H1 (cell line): ENCODE measurements around the gene HS3ST1. TPM values are rescaled to one million over a fixed set of nuclear protein-coding genes. Genes with fewer than 3 reads are reported as not detected.

Source experiments
- CTCF ChIA-PET: fragments of 300-600 bp; sonication (Branson Sonifier 250); formaldehyde crosslinking; loops from one replicate; lab custom pipeline; 2021; ENCODE audit not compliant: partially characterized antibody; lab: Charles Lee
- POLR2A ChIA-PET: fragments of 300-600 bp; sonication (Branson Sonifier 250); formaldehyde crosslinking; loops from one replicate; lab custom pipeline; 2021; ENCODE audit warnings: inconsistent platforms; ENCODE audit not compliant: partially characterized antibody; lab: Charles Lee
- DNase-seq, 2 experiments: peaks; one replicate each; pipeline versions ENCODE4 v3.0.0 to v3.0.0-alpha.2; 2010 to 2022; ENCODE audit warnings: low spot score in 2 of 2, low read depth in 1 of 2, mixed read lengths in 1 of 2
- FAIRE-seq: peaks from 2 replicates; lab custom pipeline; 2011; peaks lifted over from hg19 to GRCh38; lab: Jason Lieb, UNC
- H2AFZ ChIP-seq: 2 replicates; pipeline ENCODE4 v1.8.1; 2012; ENCODE audit warnings: low read length, inconsistent platforms
- H2AK5ac ChIP-seq: 2 replicates; pipeline ENCODE4 v1.6.1; 2013; ENCODE audit warnings: low read depth, low read length
- H2BK120ac ChIP-seq: replicated peaks from 2 replicates; pipeline ENCODE3; 2013; ENCODE audit warnings: low read depth, low read length, inconsistent platforms
- H2BK12ac ChIP-seq: 2 replicates; pipeline ENCODE4 v1.6.1; 2013; ENCODE audit warnings: low read depth, low read length
- H2BK15ac ChIP-seq: 2 replicates; pipeline ENCODE4 v1.6.1; 2013; ENCODE audit warnings: low read length
- H2BK20ac ChIP-seq: 2 replicates; pipeline ENCODE4 v1.6.1; 2013; ENCODE audit warnings: low read length
- H2BK5ac ChIP-seq: 2 replicates; pipeline ENCODE4 v1.6.1; 2013; ENCODE audit warnings: low read depth, low read length
- H3K14ac ChIP-seq: 2 replicates; pipeline ENCODE4 v1.6.1; 2013; ENCODE audit warnings: inconsistent platforms; ENCODE audit not compliant: insufficient read length
- H3K18ac ChIP-seq: 2 replicates; pipeline ENCODE4 v1.6.1; 2013; ENCODE audit warnings: low read length; ENCODE audit errors: extremely low read depth
- H3K23ac ChIP-seq: 2 replicates; pipeline ENCODE4 v1.6.1; 2013; ENCODE audit warnings: inconsistent platforms; ENCODE audit not compliant: insufficient read length
- H3K23me2 ChIP-seq: 2 replicates; pipeline ENCODE4 v1.6.1; 2013; ENCODE audit warnings: low read depth, low read length
- H3K27ac ChIP-seq: 2 replicates; pipeline ENCODE4 v1.6.1; 2011; ENCODE audit warnings: low read depth, low read length, inconsistent platforms
- H3K27me3 ChIP-seq, 4 experiments: replicated peaks in 1 of 4; 1 replicate in 1 of 4; 2 replicates in 3 of 4; pipeline versions ENCODE4 v1.6.1 to v1.8.1; 2011 to 2013; ENCODE audit warnings: low read length in 3 of 4, mild to moderate bottlenecking in 3 of 4, inconsistent platforms in 2 of 4, mixed read lengths in 2 of 4, moderate library complexity in 1 of 4; ENCODE audit not compliant: control insufficient read depth in 3 of 4, insufficient read depth in 3 of 4; ENCODE audit errors: extremely low read depth in 1 of 4
- H3K36me3 ChIP-seq, 4 experiments: 2 replicates each; pipeline versions ENCODE4 v1.6.1 to v1.8.1; 2011 to 2013; ENCODE audit warnings: mild to moderate bottlenecking in 4 of 4, low read length in 3 of 4, moderate library complexity in 2 of 4, control low read depth in 1 of 4, inconsistent platforms in 1 of 4; ENCODE audit not compliant: insufficient read depth in 4 of 4, control insufficient read depth in 2 of 4
- H3K4ac ChIP-seq: replicated peaks from 2 replicates; pipeline ENCODE3; 2013; ENCODE audit warnings: low read length, low read depth, mixed read lengths, inconsistent platforms; ENCODE audit not compliant: insufficient read length
- H3K4me1 ChIP-seq, 4 experiments: replicated peaks in 1 of 4; 1 replicate in 1 of 4; 2 replicates in 3 of 4; pipeline versions ENCODE4 v1.6.1 to v1.8.1; 2011 to 2013; ENCODE audit warnings: low read length in 3 of 4, inconsistent platforms in 2 of 4, mixed read lengths in 1 of 4; ENCODE audit not compliant: insufficient read depth in 4 of 4, control insufficient read depth in 3 of 4
- H3K4me2 ChIP-seq, 2 experiments: 2 replicates each; pipeline versions ENCODE4 v1.6.1 to v1.8.1; 2011 to 2013; ENCODE audit warnings: low read depth in 2 of 2, low read length in 2 of 2, control low read depth in 1 of 2, inconsistent platforms in 1 of 2, mild to moderate bottlenecking in 1 of 2; ENCODE audit not compliant: insufficient read depth in 1 of 2
- H3K4me3 ChIP-seq, 4 experiments: fragments of 200-600, 300-600 bp in 1 of 4; sonication (generic), shearing (Covaris generic), sonication (Bioruptor Twin) in 1 of 4; 2 replicates each; pipeline versions ENCODE4 v1.5.1 to v1.8.1; 2011 to 2016; ENCODE audit warnings: low read length in 4 of 4, low read depth in 3 of 4, control low read depth in 2 of 4, inconsistent platforms in 2 of 4, mild to moderate bottlenecking in 2 of 4, mixed read lengths in 1 of 4, moderate library complexity in 1 of 4; ENCODE audit not compliant: insufficient read depth in 2 of 4; ENCODE audit errors: extremely low read depth in 1 of 4
- H3K56ac ChIP-seq: replicated peaks from 2 replicates; pipeline ENCODE3; 2013; ENCODE audit warnings: low read depth, mild to moderate bottlenecking, mixed read lengths, low read length, inconsistent platforms; ENCODE audit not compliant: insufficient read length
- H3K79me1 ChIP-seq: 2 replicates; pipeline ENCODE4 v1.6.1; 2013; ENCODE audit warnings: low read depth, low read length, control low read depth
- H3K79me2 ChIP-seq, 2 experiments: 2 replicates each; pipeline versions ENCODE4 v1.6.1 to v1.8.1; 2012 to 2013; ENCODE audit warnings: low read length in 2 of 2, mild to moderate bottlenecking in 2 of 2, inconsistent platforms in 1 of 2; ENCODE audit not compliant: insufficient read depth in 2 of 2, control insufficient read depth in 1 of 2
- H3K9ac ChIP-seq, 4 experiments: replicated peaks in 1 of 4; 1 replicate in 1 of 4; 2 replicates in 3 of 4; pipeline versions ENCODE4 v1.6.1 to v1.8.1; 2011 to 2013; ENCODE audit warnings: low read depth in 3 of 4, low read length in 3 of 4, control low read depth in 2 of 4, mild to moderate bottlenecking in 2 of 4, moderate library complexity in 2 of 4, inconsistent platforms in 1 of 4; ENCODE audit errors: extremely low read depth in 1 of 4
- H3K9me3 ChIP-seq, 2 experiments: 2 replicates each; pipeline versions ENCODE4 v1.6.1 to v1.8.1; 2012 to 2013; ENCODE audit warnings: mild to moderate bottlenecking in 2 of 2, moderate library complexity in 2 of 2, control low read depth in 1 of 2, inconsistent platforms in 1 of 2, low read depth in 1 of 2, low read length in 1 of 2, mixed read lengths in 1 of 2; ENCODE audit not compliant: insufficient read depth in 2 of 2
- H4K20me1 ChIP-seq, 2 experiments: replicated peaks in 1 of 2; 2 replicates each; pipeline versions ENCODE3 to v1.8.1; 2011 to 2013; ENCODE audit warnings: inconsistent platforms in 2 of 2, low read length in 2 of 2, mild to moderate bottlenecking in 1 of 2; ENCODE audit not compliant: insufficient read depth in 2 of 2, control insufficient read depth in 1 of 2
- H4K5ac ChIP-seq: 2 replicates; pipeline ENCODE4 v1.6.1; 2013; ENCODE audit warnings: low read length, low read depth, mixed read lengths, inconsistent platforms; ENCODE audit not compliant: insufficient read length
- H4K8ac ChIP-seq: 2 replicates; pipeline ENCODE4 v1.8.0; 2013; ENCODE audit warnings: mild to moderate bottlenecking, moderate library complexity, low read length, inconsistent platforms; ENCODE audit not compliant: insufficient read depth; ENCODE audit errors: extremely low read depth
- H4K91ac ChIP-seq: replicated peaks from 2 replicates; pipeline ENCODE3; 2013; ENCODE audit warnings: low read length, mixed read lengths, inconsistent platforms; ENCODE audit not compliant: insufficient read length
- BACH1 ChIP-seq: IDR thresholded peaks from 2 replicates; pipeline ENCODE4 v1.6.1; 2012; ENCODE audit warnings: low read length, improper control_type of control experiment
- CBX5 ChIP-seq: fragments of 300-800, 300-1000 bp; sonication (generic); IDR thresholded peaks from 2 replicates; pipeline ENCODE4 v1.7.1; 2016; ENCODE audit warnings: antibody characterized with exemption, low read length, low read depth
- CHD1 ChIP-seq: IDR thresholded peaks from 2 replicates; pipeline ENCODE4 v1.6.1; 2012; ENCODE audit warnings: low read depth, low read length, improper control_type of control experiment
- CHD2 ChIP-seq: IDR thresholded peaks from 2 replicates; pipeline ENCODE4 v1.6.1; 2012; ENCODE audit warnings: low read length, improper control_type of control experiment
- SIRT6 ChIP-seq: IDR thresholded peaks from one replicate; pipeline ENCODE4 v1.7.1; 2012; ENCODE audit warnings: low read length, inconsistent platforms
- SRF ChIP-seq: IDR thresholded peaks from 2 replicates; pipeline ENCODE4 v1.6.1; 2011; ENCODE audit warnings: mild to moderate bottlenecking, low read depth, low read length, moderate library complexity
- TAF1 ChIP-seq: IDR thresholded peaks from 2 replicates; pipeline ENCODE4 v1.6.1; 2011; ENCODE audit warnings: mild to moderate bottlenecking, low read depth, low read length
- YY1 ChIP-seq: IDR thresholded peaks from 2 replicates; pipeline ENCODE4 v1.6.1; 2011; ENCODE audit warnings: low read depth, mild to moderate bottlenecking, low read length
- WGBS, 2 experiments: shearing (Covaris generic) in 1 of 2; methylation state at CpG; one replicate each; pipeline versions ENCODE4 v1.1.6 to v1.1.7; 2013 to 2015; ENCODE audit warnings: low lambda C conversion rate in 2 of 2, mixed read lengths in 2 of 2, inconsistent platforms in 1 of 2, low coverage in 1 of 2, missing lambda C conversion rate in 1 of 2; ENCODE audit not compliant: insufficient replicate concordance in 2 of 2, insufficient coverage in 1 of 2, insufficient read length in 1 of 2; ENCODE audit errors: extremely low coverage in 1 of 2, missing lambda C conversion rate in 1 of 2; 5-methylcytosine and 5-hydroxymethylcytosine counted together
- polyA plus RNA-seq, 7 experiments: library from polyadenylated mRNA; depleted of rRNA in 3 of 7; stranded (reverse) in 5 of 7; unstranded in 2 of 7; fragments of >200 nt in 5 of 7; fragments of 200-250 nt in 2 of 7; gene quantifications; 1 replicate in 5 of 7; 2 replicates in 1 of 7; 4 replicates in 1 of 7; pipeline versions ENCODE4 v1.2.1 to v1.2.3, GENCODE V29; 2011 to 2013; ENCODE audit warnings: missing spikeins in 2 of 7, mixed read lengths in 2 of 7
- total RNA-seq: library from RNA; stranded (reverse); fragmentation: NEBNext Ultra II Directional; extraction: Animal tissue kit (Norgen Biotek cat#: 25700); gene quantifications from 2 replicates; pipeline ENCODE4 v1.2.1, GENCODE V29; 2021
- TF ChIP-seq, protein P1 (sequence below): IDR thresholded peaks from 2 replicates; pipeline ENCODE4 v1.6.1; 2012; ENCODE audit warnings: inconsistent platforms

HS3ST1 gene
- total and polyA plus RNA-seq, 2 of the 8 experiments (the other 6 are each of a cell fraction or from before 2014, with no cell fraction given): 0.50 to 1.5 TPM

DNA sequence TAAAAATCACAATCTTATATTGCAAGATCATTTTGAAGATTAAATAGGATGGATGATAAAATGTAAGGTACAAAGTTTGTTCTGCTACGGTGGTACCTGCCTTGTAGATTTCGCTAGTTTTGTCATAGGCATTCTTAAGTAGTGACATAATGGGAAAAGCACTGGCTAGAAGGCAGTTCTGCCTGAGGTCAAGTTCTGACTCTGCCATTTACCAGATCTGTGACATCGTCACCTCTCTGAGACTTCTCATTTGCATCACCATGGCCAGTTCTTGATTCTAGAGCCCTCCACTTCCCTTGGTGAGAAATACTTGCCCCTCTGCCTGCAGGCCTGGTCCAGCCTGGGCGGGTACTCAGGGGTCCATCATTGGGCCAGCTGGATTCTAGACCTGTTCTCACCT lies 85.2 kb downstream of the HS3ST1 start:
- no peak overlapping the region for H4K8ac ChIP-seq
- H2BK20ac ChIP-seq: no peak overlapping the region
- H2AFZ ChIP-seq: no peak overlapping the region
- H3K36me3 ChIP-seq: no peaks in the 10 kb centered on the region; a peak in 2 of 8 replicates
- no peak overlapping the region for H2BK15ac ChIP-seq
- no peaks in the 10 kb centered on the region for H3K23me2 ChIP-seq
- no peak overlapping the region for H2BK120ac ChIP-seq
- no peak overlapping the region for H3K56ac ChIP-seq
- ChIA-PET POLR2A (no interaction called here), CTCF (no interaction called here)
- H3K79me2 ChIP-seq: no peaks in the 10 kb centered on the region
- no peaks in the 10 kb centered on the region for H4K20me1 ChIP-seq
- TF ChIP-seq CHD2 (no peak), YY1 (no peak), CBX5 (no peak), BACH1 (no peak), SIRT6 (no peak), SRF (no peak), TAF1 (no peak), CHD1 (no peak)
- TF ChIP-seq, protein P1, sequence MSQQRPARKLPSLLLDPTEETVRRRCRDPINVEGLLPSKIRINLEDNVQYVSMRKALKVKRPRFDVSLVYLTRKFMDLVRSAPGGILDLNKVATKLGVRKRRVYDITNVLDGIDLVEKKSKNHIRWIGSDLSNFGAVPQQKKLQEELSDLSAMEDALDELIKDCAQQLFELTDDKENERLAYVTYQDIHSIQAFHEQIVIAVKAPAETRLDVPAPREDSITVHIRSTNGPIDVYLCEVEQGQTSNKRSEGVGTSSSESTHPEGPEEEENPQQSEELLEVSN: no peak
- H3K9ac ChIP-seq: no peak overlapping the region
- FAIRE-seq: no peak
- H4K91ac ChIP-seq: no peak overlapping the region
- H4K5ac ChIP-seq: no peak overlapping the region
- H2BK12ac ChIP-seq: no peak overlapping the region
- no peak overlapping the region for H3K4ac ChIP-seq
- H3K27me3 ChIP-seq: no peaks in the 10 kb centered on the region
- 96% methylated on average over 4 of the region's 4 CpGs; no CpG with 5 or more reads in 1 of the 2 experiments for WGBS, 2 experiments
- DNase-seq: no peak
- H3K23ac ChIP-seq: no peak overlapping the region
- no peak overlapping the region for H3K18ac ChIP-seq
- no peak overlapping the region for H3K4me3 ChIP-seq
- no peaks in the 10 kb centered on the region for H3K79me1 ChIP-seq
- H3K27ac ChIP-seq: no peak overlapping the region
- H3K4me1 ChIP-seq: no peaks in the 10 kb centered on the region
- no peak overlapping the region for H2AK5ac ChIP-seq
- no peak overlapping the region for H2BK5ac ChIP-seq
- no peak overlapping the region for H3K4me2 ChIP-seq
- no peaks in the 10 kb centered on the region for H3K9me3 ChIP-seq
- no peak overlapping the region for H3K14ac ChIP-seq
